HG02759 (cell line): ENCODE measurements around the gene CHD2.

ENCODE experiments used
- ATAC-seq: cut with Tn5 transposase; IDR thresholded peaks from one replicate; pipeline ENCODE4 v1.9.1; 2021; ENCODE audit warnings: mild to moderate bottlenecking, moderate library complexity; ENCODE audit not compliant: unreplicated experiment

The CHD2 gene

GRCh38 chr15:92884436-92885223 lies 15.5 kb upstream of the CHD2 start:
- no peak for ATAC-seq

GRCh38 chr15:92885224-92886041 lies 14.7 kb upstream of the CHD2 start:
- no peak for ATAC-seq

- ATAC-seq = no peak
These were observed 14.0 kb upstream of the CHD2 start for GRCh38 chr15:92886042-92886537.

GRCh38 chr15:92886815-92887214 lies 13.3 kb upstream of the CHD2 start:
- no peak for ATAC-seq

GRCh38 chr15:92887869-92888268 lies 12.3 kb upstream of the CHD2 start:
- ATAC-seq = no peak

- no peak for ATAC-seq
These were observed 10.6 kb upstream of the CHD2 start for GRCh38 chr15:92889390-92890107.

- ATAC-seq = no peak
These were observed 8.5 kb upstream of the CHD2 start for GRCh38 chr15:92891533-92892200.

GRCh38 chr15:92892201-92892555 lies 7.9 kb upstream of the CHD2 start:
- ATAC-seq = no peak

GRCh38 chr15:92893200-92893599 lies 6.9 kb upstream of the CHD2 start:
- ATAC-seq = no peak

GRCh38 chr15:92896561-92896960 lies 3.6 kb upstream of the CHD2 start:
- ATAC-seq = no peak

- ATAC-seq = no peak
These were observed 2.5 kb upstream of the CHD2 start for GRCh38 chr15:92897620-92898019.

GRCh38 chr15:92898988-92899582 lies 1.0 kb upstream of the CHD2 start:
- ATAC-seq = no peak

- ATAC-seq = no peak
These were observed 550 bp upstream of the CHD2 start for GRCh38 chr15:92899601-92899947.

GRCh38 chr15:92900731-92901071 lies 577 bp downstream of the CHD2 start:
- no peak for ATAC-seq

GRCh38 chr15:92901072-92901761 lies 1.1 kb downstream of the CHD2 start:
- ATAC-seq = no peak

- ATAC-seq = no peak
These were observed 1.9 kb downstream of the CHD2 start for GRCh38 chr15:92901995-92902394.

GRCh38 chr15:92902737-92903593 lies 2.8 kb downstream of the CHD2 start:
- ATAC-seq = no peak

GRCh38 chr15:92903631-92903965 lies 3.5 kb downstream of the CHD2 start:
- ATAC-seq = no peak

GRCh38 chr15:92903966-92904721 lies 4.0 kb downstream of the CHD2 start:
- peak; percentile 86 for ATAC-seq
